T-helper 1 cell treated with Interleukin-12 subunit alpha and Interleukin-12 subunit beta and Interleukin-4 antibody, amounts not matched to agents 30 μg/mL and 1 μg/mL, for 36 hours (primary cell): ENCODE measurements around the gene COL6A3.

ENCODE experiments used
- H3K27ac Mint-ChIP-seq: one replicate; pipeline ENCODE4 v1.8.0; 2021; ENCODE audit warnings: mild to moderate bottlenecking, mixed read lengths
- H3K27me3 Mint-ChIP-seq: one replicate; pipeline ENCODE4 v1.8.0; 2021; ENCODE audit warnings: low read depth, mixed read lengths
- H3K36me3 Mint-ChIP-seq: one replicate; pipeline ENCODE4 v1.8.0; 2021; ENCODE audit warnings: low read depth, mixed read lengths
- H3K4me1 Mint-ChIP-seq: one replicate; pipeline ENCODE4 v1.8.0; 2021; ENCODE audit warnings: low read depth, mixed read lengths
- H3K4me3 Mint-ChIP-seq: one replicate; pipeline ENCODE4 v1.8.0; 2021; ENCODE audit warnings: mild to moderate bottlenecking, moderate library complexity, mixed read lengths
- H3K9me3 Mint-ChIP-seq: one replicate; pipeline ENCODE4 v1.8.0; 2021; ENCODE audit warnings: mixed read lengths

Gene COL6A3

GRCh38 chr2:237449193-237449881 is 35.4 kb upstream of the COL6A3 start:
- Mint-ChIP-seq H3K27ac (no peak overlapping the region), H3K9me3 (peaks cover 4% of the 10 kb centered on the region), H3K4me3 (no peak overlapping the region), H3K36me3 (no peaks in the 10 kb centered on the region), H3K4me1 (peaks cover 2% of the 10 kb centered on the region), H3K27me3 (no peaks in the 10 kb centered on the region)

DNA sequence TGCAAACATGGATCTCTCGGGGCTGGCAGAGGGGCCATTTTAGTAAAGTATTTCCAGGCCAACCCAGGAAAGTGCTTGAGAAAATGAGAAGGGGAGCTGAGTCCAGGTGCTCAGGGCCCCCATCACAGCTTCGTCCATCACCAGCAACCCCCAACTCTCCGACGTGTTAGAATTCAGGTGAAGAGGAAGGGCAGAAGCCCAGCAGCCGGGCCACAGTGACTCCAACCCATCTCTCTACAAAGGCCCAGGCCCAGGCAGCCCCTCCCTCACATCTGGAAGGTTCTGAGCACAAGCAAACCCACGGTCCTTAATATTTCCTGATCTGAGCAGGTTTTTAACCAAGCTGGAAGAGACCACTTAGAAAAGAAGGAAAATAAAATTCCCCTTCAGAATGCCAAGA is 34.7 kb upstream of the COL6A3 start:
- Mint-ChIP-seq H3K4me1 (peaks cover 5% of the 10 kb centered on the region), H3K9me3 (no peaks in the 10 kb centered on the region), H3K27ac (no peak overlapping the region)

GRCh38 chr2:237448171-237448570 is 34.2 kb upstream of the COL6A3 start:
- Mint-ChIP-seq H3K4me3 (no peak overlapping the region), H3K9me3 (no peaks in the 10 kb centered on the region), H3K27me3 (no peaks in the 10 kb centered on the region), H3K27ac (no peak overlapping the region), H3K4me1 (peaks cover 5% of the 10 kb centered on the region), H3K36me3 (no peaks in the 10 kb centered on the region)

More for the DNA sequence above, 34.7 kb upstream of the COL6A3 start:
- Mint-ChIP-seq H3K4me3 (no peak overlapping the region), H3K27me3 (no peaks in the 10 kb centered on the region), H3K36me3 (no peaks in the 10 kb centered on the region)

DNA sequence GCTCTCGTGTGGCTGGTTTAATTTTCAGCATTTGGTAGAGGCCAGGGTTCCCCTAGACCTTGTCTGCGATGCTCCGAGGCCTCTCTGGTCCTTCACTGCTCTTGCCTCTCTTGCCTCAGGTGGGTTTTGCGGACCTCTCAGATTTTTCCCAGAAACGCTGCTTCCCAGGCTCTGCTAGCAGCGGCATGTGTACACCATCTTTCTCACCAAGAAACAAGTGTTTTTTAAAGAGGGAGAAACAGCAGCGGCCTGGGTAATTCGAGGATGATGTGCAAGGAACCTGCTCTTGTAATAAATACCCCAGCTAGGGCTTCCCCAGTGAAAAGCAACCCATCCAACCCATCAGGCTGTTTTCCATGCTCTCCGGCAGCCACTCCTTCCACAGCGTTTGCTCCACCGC is 33.5 kb upstream of the COL6A3 start:
- H3K27ac Mint-ChIP-seq: no peak overlapping the region
- no peaks in the 10 kb centered on the region for H3K27me3 Mint-ChIP-seq
- H3K4me3 Mint-ChIP-seq: no peak overlapping the region
- no peaks in the 10 kb centered on the region for H3K36me3 Mint-ChIP-seq
- H3K4me1 Mint-ChIP-seq: peaks cover 6% of the 10 kb centered on the region
- no peaks in the 10 kb centered on the region for H3K9me3 Mint-ChIP-seq

GRCh38 chr2:237446338-237446665 is 32.3 kb upstream of the COL6A3 start:
- no peaks in the 10 kb centered on the region for H3K27me3 Mint-ChIP-seq
- no peaks in the 10 kb centered on the region for H3K9me3 Mint-ChIP-seq
- H3K27ac Mint-ChIP-seq: no peak overlapping the region
- H3K4me3 Mint-ChIP-seq: no peak overlapping the region
- peaks cover 13% of the 10 kb centered on the region for H3K4me1 Mint-ChIP-seq
- H3K36me3 Mint-ChIP-seq: no peaks in the 10 kb centered on the region

DNA sequence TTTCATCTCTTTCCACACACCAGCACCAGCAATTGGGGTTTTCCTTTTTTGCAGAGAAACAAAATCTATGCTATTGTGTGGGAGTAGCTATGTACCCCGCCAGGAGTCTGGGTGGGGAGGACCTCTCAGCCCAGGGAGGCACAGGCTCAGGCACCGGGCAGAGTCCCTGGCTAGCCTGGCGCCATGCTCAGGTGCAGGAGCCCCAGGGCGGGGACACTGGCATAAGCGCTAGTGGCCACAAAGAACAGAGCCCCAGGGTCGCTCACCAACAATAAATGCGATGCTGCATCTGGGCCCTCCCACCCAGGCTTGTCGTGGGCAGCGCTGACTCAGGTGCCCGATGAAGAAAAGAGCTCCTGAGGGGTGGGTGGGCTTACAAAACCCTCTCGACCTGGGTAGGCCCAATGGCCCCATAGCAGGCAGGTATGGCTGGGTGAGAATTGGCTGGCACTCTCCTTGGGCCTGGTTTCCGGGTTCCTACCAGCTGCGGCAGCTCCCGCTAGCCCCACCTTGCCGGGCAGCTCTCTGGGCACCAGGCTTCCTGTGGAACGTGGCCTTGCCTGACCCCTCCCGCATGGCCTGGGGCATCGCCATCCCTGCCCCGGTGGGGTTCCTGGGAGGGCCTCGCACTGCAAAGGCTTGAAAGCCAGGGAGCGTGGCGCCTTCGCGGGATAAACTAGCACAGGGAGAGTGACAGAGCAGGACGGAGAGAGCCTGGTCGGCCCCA is 31.8 kb upstream of the COL6A3 start:
- Mint-ChIP-seq H3K9me3 (no peaks in the 10 kb centered on the region), H3K27me3 (no peaks in the 10 kb centered on the region), H3K4me1 (peaks cover 18% of the 10 kb centered on the region), H3K4me3 (no peak overlapping the region), H3K36me3 (no peaks in the 10 kb centered on the region), H3K27ac (no peak overlapping the region)

DNA sequence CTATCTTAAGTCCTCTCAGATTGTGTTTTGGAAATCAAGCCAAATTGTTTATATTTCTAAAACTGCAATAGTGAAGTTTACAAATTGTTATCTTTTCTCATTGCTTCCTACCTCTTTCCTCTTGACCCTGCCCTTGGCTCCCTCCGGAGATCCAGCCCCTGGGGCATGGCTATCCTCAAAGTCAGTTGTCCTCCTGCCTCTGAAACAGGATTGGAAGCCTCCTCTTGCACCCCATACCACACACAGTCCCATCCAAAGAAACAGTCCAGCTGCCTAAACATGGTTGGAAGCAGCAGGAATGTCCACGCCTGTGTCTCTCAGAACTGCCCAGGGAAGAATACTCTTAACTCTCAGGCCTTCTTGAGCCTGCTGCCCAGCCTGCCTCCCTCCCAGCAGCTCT is 30.1 kb upstream of the COL6A3 start:
- peak overlapping the region; percentile 9 for H3K27ac Mint-ChIP-seq
- H3K27me3 Mint-ChIP-seq: no peaks in the 10 kb centered on the region
- H3K4me3 Mint-ChIP-seq: no peak overlapping the region
- no peaks in the 10 kb centered on the region for H3K9me3 Mint-ChIP-seq
- peaks cover 26% of the 10 kb centered on the region for H3K4me1 Mint-ChIP-seq
- H3K36me3 Mint-ChIP-seq: no peaks in the 10 kb centered on the region

DNA sequence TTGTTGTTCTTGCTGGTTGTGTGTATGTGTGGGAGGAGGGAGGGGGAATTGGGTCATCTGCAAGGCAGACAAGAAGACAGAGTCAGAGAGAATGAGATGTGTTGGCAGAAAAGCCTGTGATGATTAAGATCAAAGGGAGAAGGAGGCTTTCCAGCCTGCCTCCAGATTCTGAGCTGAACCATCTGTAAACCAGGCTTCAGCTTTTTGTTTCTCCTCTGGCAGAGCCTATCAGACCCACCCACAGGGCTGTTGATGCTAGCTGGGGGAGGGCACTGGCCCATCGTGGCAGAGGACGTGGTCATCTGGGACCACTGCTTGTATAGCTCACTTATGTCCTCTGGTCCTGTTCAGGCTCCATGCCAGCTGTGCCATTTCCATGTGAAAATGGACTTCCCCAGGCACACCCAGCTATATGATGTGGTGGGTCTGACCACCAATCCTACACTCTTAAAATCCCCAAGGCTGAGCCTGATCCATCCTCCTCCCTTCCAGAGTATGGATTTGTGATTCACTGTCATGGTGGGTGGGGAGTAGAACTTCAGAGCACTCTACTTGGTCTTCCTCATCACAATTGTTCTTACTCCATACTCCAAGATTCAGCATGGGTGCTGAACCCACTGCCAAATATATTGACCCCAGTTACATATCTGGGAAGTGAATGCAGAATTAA is 27.8 kb upstream of the COL6A3 start:
- H3K4me3 Mint-ChIP-seq: peak overlapping the region; percentile 8
- peaks cover 36% of the 10 kb centered on the region for H3K4me1 Mint-ChIP-seq
- no peaks in the 10 kb centered on the region for H3K27me3 Mint-ChIP-seq
- no peaks in the 10 kb centered on the region for H3K9me3 Mint-ChIP-seq
- no peaks in the 10 kb centered on the region for H3K36me3 Mint-ChIP-seq
- peak overlapping the region; percentile 61 for H3K27ac Mint-ChIP-seq

DNA sequence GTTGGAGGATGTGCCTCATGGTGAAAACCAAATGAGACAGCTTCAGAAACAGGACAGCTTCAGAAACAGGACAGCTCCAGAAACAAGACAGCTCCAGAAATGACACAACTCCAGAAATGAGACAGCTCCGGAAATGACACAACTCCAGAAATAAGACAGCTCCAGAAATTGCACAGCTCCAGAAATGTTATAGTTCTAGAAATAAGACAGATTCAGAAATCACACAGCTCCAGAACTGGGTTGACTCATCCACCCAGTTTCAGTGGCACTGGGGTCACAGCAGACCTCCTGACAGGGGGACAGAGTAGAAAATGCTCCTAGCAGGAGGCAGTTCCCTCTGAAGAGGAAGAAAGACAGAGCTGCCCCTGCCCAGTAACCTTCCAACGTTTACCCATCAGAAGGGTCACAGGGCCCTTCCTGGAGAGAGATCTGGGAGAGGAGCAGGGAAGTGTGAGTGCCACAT is 26.9 kb upstream of the COL6A3 start:
- Mint-ChIP-seq H3K9me3 (no peaks in the 10 kb centered on the region), H3K36me3 (no peaks in the 10 kb centered on the region), H3K4me3 (no peak overlapping the region), H3K4me1 (peaks cover 42% of the 10 kb centered on the region), H3K27me3 (no peaks in the 10 kb centered on the region), H3K27ac (peak overlapping the region; percentile 67)

DNA sequence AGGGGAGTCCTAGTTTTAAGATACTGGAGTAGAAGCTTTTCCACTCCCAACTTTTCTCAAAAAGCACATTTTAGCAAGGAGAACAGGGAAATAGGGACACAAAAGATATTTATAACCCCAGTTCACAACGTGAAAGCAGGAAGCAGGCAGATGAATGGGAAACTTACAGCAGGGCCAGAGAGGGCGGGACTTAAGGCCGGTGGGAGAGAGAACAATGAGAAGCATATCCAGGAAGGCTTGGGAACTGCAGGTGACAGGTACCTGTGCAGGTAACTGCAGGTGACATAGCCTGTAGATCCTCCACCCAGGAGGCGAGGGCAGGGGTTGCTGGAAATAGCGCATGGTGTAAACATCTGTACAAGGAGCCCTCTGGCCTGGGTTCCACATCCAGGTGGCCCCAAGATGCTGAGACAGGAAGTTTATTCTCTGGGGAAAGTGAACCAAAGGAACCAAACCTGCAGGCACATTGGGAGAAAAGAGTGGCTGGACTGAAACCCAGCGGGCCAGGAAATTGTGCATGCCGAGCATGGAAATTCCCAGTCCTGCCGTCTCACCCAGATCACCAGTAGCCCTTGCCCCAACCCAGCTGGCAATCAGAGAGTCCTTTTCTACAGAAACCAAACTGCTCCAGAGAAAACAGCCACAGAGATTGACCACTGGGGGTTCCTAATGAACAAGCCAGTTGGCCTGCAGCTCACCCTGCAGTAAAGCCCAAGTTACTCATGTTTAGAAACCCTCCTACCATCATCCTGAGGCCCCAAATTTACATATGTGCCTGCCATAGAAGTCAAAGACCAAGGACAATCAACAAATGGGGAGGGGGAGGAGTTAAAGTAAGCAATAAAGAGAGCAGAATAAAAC is 24.3 kb upstream of the COL6A3 start:
- no peak overlapping the region for H3K4me3 Mint-ChIP-seq
- peaks cover 61% of the 10 kb centered on the region for H3K4me1 Mint-ChIP-seq
- peak overlapping the region; percentile 19 for H3K27ac Mint-ChIP-seq
- no peaks in the 10 kb centered on the region for H3K27me3 Mint-ChIP-seq
- H3K36me3 Mint-ChIP-seq: no peaks in the 10 kb centered on the region
- no peaks in the 10 kb centered on the region for H3K9me3 Mint-ChIP-seq

DNA sequence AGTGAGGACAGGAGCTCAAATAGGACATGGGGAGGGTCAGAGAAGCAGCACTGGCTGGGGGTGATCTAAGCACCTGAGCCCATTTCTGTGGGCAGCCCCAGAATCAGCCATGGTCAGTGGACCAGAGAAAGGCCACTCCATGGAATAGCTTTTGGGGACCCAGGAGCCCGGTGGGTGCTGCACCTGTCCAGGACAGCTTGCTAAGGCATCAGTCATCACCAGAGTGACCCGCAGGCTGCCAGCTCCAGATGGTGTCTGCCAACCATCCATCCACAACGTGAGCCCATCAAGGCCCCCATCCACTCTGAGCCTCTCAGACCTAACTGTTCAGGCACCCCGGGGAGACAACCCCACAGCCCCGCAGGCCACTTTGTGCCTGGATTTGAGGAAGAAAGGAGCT is 23.6 kb upstream of the COL6A3 start:
- no peak overlapping the region for H3K27ac Mint-ChIP-seq
- peaks cover 67% of the 10 kb centered on the region for H3K4me1 Mint-ChIP-seq
- no peaks in the 10 kb centered on the region for H3K27me3 Mint-ChIP-seq
- no peaks in the 10 kb centered on the region for H3K9me3 Mint-ChIP-seq
- no peak overlapping the region for H3K4me3 Mint-ChIP-seq
- H3K36me3 Mint-ChIP-seq: no peaks in the 10 kb centered on the region

GRCh38 chr2:237435844-237436587 is 22.1 kb upstream of the COL6A3 start:
- Mint-ChIP-seq H3K27me3 (no peaks in the 10 kb centered on the region), H3K36me3 (no peaks in the 10 kb centered on the region), H3K4me3 (no peak overlapping the region), H3K27ac (peak overlapping the region; percentile 56), H3K9me3 (no peaks in the 10 kb centered on the region), H3K4me1 (peaks cover 69% of the 10 kb centered on the region)

DNA sequence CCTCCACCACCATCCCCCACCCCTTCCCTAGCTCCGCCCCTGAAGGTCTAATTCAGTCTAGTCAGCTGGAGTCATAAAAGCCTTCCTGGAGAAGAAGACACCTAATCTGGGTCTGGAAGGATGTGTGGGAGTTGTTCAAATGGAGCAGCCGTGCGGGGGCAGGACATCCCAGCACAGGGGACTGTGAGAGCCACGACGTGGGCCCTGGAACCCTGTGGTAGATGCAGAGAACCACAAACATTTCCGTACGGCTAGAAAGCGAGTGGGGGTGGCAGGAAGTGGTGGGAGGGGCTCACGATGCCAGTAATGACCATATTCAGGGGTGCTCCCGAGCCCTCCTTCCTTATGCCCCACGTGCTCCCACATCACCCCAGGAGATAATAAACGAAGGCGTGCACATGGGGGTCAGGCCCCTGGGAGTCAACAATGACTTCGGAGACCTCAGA is 20.9 kb upstream of the COL6A3 start:
- peak overlapping the region; percentile 17 for H3K4me3 Mint-ChIP-seq
- H3K27ac Mint-ChIP-seq: peak overlapping the region; percentile 37
- peaks cover 60% of the 10 kb centered on the region for H3K4me1 Mint-ChIP-seq

More for the DNA sequence above, 20.9 kb upstream of the COL6A3 start:
- H3K36me3 Mint-ChIP-seq: no peaks in the 10 kb centered on the region
- H3K9me3 Mint-ChIP-seq: no peaks in the 10 kb centered on the region
- no peaks in the 10 kb centered on the region for H3K27me3 Mint-ChIP-seq
